Lower lobe of right lung (tissue), 2 donors: Measurements from ENCODE around the gene XPO4. TPM values are rescaled to one million over a fixed set of nuclear protein-coding genes. Genes with fewer than 3 reads are reported as not detected.
"Not testable (repeated sequence)": the region's sequence is repeated elsewhere in the genome, so short reads cannot be mapped to it uniquely, and the experiment has no call there.

Source experiments
- ATAC-seq, 2 donors: fragments of 200-7000 bp; cut with Tn5 transposase; one replicate each; pipeline ENCODE4 v1.9.1; 2020 to 2022; ENCODE audit warnings: mild to moderate bottlenecking in 2 of 2, moderate library complexity in 2 of 2
- DNase-seq: peaks from one replicate; pipeline ENCODE4 v3.0.0-alpha.2; 2020
- H3K27ac ChIP-seq: fragments of 200-600 bp; one replicate; pipeline ENCODE4 v1.8.0; 2022
- H3K27me3 ChIP-seq: fragments of 200-600 bp; one replicate; pipeline ENCODE4 v1.8.0; 2022; ENCODE audit warnings: low read depth
- H3K36me3 ChIP-seq: fragments of 200-600 bp; one replicate; pipeline ENCODE4 v1.8.0; 2022; ENCODE audit warnings: mild to moderate bottlenecking
- H3K4me1 ChIP-seq: fragments of 200-600 bp; one replicate; pipeline ENCODE4 v1.8.0; 2022
- H3K4me3 ChIP-seq: fragments of 200-600 bp; one replicate; pipeline ENCODE4 v1.8.0; 2022; ENCODE audit warnings: mild to moderate bottlenecking
- H3K9me3 ChIP-seq: fragments of 200-600 bp; one replicate; pipeline ENCODE4 v1.8.0; 2022
- intact Hi-C: fragments of 100-400 bp; cut with DNase I; formaldehyde crosslinking; loops from one replicate; pipeline ENCODE4 v1.11.0; 2022
- long read RNA-seq: library from polyadenylated mRNA; unstranded; transcript quantifications from one replicate; pipeline ENCODE4 v2.0.0, GENCODE V29; 2021
- total RNA-seq: library from RNA; stranded (reverse); fragmentation: NEBNext Ultra II Directional; extraction: Animal tissue kit (Norgen Biotek cat#: 25700); gene quantifications from one replicate; pipeline ENCODE4 v1.2.1, GENCODE V29; 2021
- TF ChIP-seq, protein P1 (sequence below): fragments of 200-600 bp; IDR thresholded peaks from one replicate; pipeline ENCODE4 v1.8.0; 2022; ENCODE audit warnings: antibody characterized with exemption, mild to moderate bottlenecking
- donor health status: DM: no; HTN: yes; CAD: no; lungs with severe emphysema.

XPO4 gene
- 17.1 TPM for total RNA-seq
- long read RNA-seq, full-length matches to known transcripts: 3 of 10 reads
- long read RNA-seq, partial matches to known transcripts: 1 of 10 reads
- long read RNA-seq, other reads (novel, unspliced or antisense): 6 of 10 reads

DNA sequence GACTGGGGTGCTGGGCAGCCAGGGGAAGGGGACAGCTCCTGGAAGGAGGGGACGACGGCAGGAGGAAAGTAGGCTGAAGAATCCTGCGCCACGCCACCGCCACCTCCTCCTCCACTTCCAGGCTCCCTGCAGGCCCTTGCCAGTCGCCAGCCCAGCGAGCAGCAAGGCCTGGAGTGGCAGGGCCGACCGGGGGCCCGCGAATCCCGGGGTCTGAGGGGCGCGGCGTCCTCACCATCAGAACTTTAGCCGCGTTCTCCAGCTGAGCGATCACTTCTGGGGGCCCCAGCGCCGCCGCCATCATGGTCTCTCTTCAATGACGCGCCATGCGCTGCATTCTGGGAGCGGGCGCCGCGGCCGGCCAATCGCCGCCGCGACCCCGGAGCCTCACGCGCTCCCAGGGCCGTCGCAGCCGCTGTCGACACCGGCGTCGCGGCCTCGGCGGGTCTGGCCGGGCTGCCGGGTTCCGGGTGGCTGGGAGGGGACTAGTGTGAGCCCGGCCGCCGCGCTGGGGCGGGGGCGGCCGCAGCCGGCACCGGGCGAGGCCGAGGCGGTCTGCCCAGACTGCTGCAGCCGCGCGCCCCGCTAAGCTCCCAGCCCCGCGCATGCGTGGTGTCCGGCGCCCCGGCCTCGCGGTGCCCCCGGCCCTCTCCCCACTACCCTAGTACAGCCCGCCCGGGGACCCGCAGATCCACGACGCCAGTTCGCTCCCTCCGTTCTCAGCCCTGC, at the start of gene XPO4:
Gene XPO4, minus strand, starts transcription at position 309 of the 726 bp plus-strand sequence. Its CDS starts 8 bp downstream, at position 301.
- peak within 1 kb of the TSS; percentile 97 for H3K27ac ChIP-seq
- intact Hi-C loops: no loop called here
- peak; percentile 98 for ATAC-seq
- peaks cover 22% of the 10 kb centered on the region for H3K4me1 ChIP-seq
- peaks cover 13% of the 10 kb centered on the region for H3K36me3 ChIP-seq
- TF ChIP-seq, protein P1, sequence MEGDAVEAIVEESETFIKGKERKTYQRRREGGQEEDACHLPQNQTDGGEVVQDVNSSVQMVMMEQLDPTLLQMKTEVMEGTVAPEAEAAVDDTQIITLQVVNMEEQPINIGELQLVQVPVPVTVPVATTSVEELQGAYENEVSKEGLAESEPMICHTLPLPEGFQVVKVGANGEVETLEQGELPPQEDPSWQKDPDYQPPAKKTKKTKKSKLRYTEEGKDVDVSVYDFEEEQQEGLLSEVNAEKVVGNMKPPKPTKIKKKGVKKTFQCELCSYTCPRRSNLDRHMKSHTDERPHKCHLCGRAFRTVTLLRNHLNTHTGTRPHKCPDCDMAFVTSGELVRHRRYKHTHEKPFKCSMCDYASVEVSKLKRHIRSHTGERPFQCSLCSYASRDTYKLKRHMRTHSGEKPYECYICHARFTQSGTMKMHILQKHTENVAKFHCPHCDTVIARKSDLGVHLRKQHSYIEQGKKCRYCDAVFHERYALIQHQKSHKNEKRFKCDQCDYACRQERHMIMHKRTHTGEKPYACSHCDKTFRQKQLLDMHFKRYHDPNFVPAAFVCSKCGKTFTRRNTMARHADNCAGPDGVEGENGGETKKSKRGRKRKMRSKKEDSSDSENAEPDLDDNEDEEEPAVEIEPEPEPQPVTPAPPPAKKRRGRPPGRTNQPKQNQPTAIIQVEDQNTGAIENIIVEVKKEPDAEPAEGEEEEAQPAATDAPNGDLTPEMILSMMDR: no peak
- peak within 1 kb of the TSS; percentile 97 for H3K4me3 ChIP-seq
- H3K27me3 ChIP-seq: no peaks in the 10 kb centered on the region
- peak; percentile 88 for DNase-seq
- no peaks in the 10 kb centered on the region for H3K9me3 ChIP-seq

DNA sequence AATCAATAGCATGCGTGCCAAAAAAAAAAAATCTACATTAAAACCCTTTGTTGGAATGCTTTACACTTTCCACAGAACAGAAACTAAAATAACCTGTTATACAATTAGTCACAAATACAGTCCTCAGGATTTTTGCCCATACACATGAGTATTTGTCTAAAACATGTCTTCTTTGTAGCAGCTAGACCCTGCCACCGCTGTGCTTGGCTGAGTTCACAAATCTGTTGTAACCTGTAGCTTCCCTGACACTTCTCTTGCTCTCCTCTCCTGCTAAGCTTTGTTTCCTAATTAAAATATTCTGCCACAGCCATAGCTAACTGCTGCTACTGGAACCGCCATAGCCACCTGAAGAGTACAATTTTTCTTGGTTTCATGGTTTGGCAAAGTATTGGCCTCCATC, 45.5 kb upstream of the XPO4 start:
- DNase-seq, H3K27me3 ChIP-seq, H3K4me1 ChIP-seq, ATAC-seq, H3K9me3 ChIP-seq, intact Hi-C loops, H3K27ac ChIP-seq, H3K36me3 ChIP-seq, H3K4me3 ChIP-seq: not testable (repeated sequence)

DNA sequence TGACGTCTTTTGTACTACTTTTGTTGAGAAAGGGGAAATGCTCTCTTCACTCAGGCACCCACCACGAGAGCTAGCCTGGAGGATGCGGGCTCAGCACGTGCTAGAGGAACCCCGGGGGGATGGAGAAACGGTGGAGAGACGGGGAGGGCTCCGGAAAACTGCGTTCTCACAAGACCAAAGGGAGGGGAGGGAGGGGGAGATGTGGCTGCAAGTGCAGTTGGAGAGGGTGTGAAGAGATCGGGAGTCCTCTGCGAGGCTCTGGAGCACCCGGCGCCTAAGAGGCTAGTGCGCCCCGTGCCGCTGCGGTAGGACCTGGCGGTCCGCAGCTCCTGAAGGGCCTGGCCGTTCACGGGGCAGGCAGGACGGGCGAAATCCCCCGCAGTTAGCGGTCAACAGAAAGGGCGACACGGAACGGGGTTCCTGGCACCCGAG, 43.4 kb upstream of the XPO4 start:
- Histone ChIP-seq H3K36me3 (no peaks in the 10 kb centered on the region), H3K27ac (no peak overlapping the region), H3K4me3 (peak overlapping the region; percentile 32), H3K9me3 (no peaks in the 10 kb centered on the region), H3K27me3 (peaks cover 5% of the 10 kb centered on the region), H3K4me1 (peaks cover 8% of the 10 kb centered on the region)
- intact Hi-C loops: no loop called here
- TF ChIP-seq, protein P1: no peak
- ATAC-seq: peak in 1 of 2 donors; percentile 18
- DNase-seq: peak; percentile 51

DNA sequence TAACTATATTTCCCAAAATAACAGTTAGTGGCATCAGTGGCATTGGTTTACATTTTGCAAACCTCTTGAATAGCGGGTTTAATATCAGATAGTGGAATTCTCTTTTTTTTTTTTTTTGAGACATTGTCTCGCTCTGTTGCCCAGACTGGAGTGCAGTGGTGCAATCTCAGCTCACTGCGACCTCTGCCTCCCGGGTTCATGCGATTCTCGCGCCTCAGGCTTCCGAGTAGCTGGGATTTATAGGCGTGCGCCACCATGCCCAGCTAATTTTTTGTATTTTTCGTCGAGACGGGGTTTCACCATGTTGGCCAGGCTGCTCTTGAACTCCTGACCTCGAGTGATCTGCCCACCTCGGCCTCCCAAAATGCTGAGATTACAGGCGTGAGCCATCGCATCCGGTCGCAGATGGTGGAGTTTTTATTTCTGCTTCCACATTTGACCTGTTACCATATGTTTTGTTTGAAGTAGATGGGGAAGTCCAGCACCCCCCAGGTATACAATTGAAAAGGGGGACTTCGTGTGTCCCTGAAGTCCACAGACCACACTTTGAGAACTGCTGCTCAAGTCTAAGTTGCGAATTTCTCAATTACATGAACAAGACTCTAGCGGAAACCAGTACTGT, 40.5 kb upstream of the XPO4 start:
- TF ChIP-seq, protein P1: no peak
- Histone ChIP-seq H3K4me3 (no peak overlapping the region), H3K27ac (peak overlapping the region; percentile 54), H3K27me3 (peaks cover 5% of the 10 kb centered on the region), H3K4me1 (peaks cover 8% of the 10 kb centered on the region), H3K36me3 (no peaks in the 10 kb centered on the region), H3K9me3 (no peaks in the 10 kb centered on the region)
- ATAC-seq: no peak
- DNase-seq: no peak
- intact Hi-C loops: no loop called here

DNA sequence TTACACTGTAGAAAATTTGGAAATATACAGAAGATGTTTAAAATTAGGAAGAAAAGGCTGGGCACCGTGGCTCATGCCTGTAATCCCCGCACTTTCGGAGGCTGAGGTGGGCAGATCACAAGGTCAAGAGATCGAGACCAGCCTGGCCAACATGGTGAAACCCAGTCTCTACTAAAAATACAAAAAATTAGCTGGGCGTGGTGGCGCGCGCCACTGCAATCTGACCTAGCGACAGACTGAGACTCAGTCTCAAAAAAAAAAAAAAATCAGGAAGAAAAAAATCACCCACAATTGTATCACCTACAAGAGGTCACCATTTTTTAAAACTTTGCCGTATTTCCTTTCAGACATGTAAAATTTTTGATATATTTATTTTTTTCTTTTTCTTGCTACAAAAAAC, 38.0 kb upstream of the XPO4 start:
- H3K27ac ChIP-seq: peak overlapping the region; percentile 31
- H3K4me1 ChIP-seq, H3K27me3 ChIP-seq, H3K36me3 ChIP-seq, intact Hi-C loops, H3K4me3 ChIP-seq, DNase-seq, H3K9me3 ChIP-seq, ATAC-seq: not testable (repeated sequence)

DNA sequence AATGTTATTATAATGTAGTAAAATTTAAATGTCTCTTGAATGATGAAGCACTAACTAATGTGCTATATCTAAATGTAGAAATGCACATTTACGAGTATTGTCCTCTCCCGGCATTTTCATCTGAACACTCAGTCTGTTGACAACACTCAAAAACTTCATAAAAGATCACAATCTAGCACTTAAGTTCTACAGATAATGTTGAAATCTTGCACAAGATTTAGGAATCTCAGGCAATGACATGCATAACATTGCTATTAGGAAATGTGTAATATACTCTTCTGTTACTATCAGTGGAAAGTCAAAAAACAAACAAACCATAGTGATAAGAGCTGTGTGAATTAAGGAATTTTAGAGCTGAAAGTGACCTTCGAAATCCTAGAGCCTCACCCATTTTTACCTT, 37.5 kb upstream of the XPO4 start:
- peak in 1 of 2 donors; percentile 24 for ATAC-seq
- Histone ChIP-seq H3K4me3 (no peak overlapping the region), H3K9me3 (no peaks in the 10 kb centered on the region), H3K27ac (peak overlapping the region; percentile 31), H3K4me1 (peaks cover 8% of the 10 kb centered on the region), H3K27me3 (no peaks in the 10 kb centered on the region), H3K36me3 (no peaks in the 10 kb centered on the region)
- TF ChIP-seq, protein P1: no peak
- intact Hi-C loops: no loop called here
- no peak for DNase-seq
